ENCODE results near the gene KCNJ14.
"Not testable (repeated sequence)": the region's sequence is repeated elsewhere in the genome, so short reads cannot be mapped to it uniquely, and the experiment has no call there.

- not testable (repeated sequence) for TF ChIP-seq EZH2 (IDR thresholded peaks at IDR 0.05; ENCODE audit: insufficient read depth, poor library complexity, severe bottlenecking); EZH2phosphoT487 (IDR thresholded peaks at IDR 0.05; ENCODE audit: insufficient read depth, low read depth)
Observed at GRCh38 chr19:48486706-48487105, 31.3 kb downstream of the KCNJ14 start.
